ENCODE measurements around the gene MYO18B. TPM values are rescaled to one million over a fixed set of nuclear protein-coding genes. Genes with fewer than 3 reads are reported as not detected.

The MYO18B gene
- polyA plus RNA-seq, 3 donors = not detected

DNA sequence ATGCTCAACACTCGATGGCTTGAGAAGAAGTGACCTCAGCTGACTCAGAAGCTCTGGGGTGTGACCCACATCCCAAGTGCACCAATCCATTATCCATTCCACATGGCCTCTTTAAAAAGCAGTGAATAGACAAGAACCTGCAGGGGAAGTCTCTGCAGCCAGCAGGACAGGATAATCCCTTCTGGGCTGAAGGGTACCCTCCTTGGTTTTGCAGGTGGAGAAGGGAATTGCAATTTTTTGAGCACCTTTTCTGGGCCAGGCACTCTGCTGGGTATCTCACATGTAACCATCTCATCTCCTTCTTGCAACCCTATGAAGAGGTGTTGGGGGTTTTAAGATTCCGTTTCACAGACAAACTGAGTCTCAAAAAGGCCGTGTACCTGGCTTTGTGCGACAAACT, 76.6 kb downstream of the MYO18B start:
- H2AFZ ChIP-seq (ENCODE audit: insufficient read depth, low read depth, low read length, poor library complexity, severe bottlenecking) = no peak overlapping the region
- Mint-ChIP-seq H3K27ac (no peak overlapping the region), H3K4me1 (no peaks in the 10 kb centered on the region), H3K9me3 (peaks cover 0 to 7% (median 1%) of the 10 kb centered on the region in 7 donors), H3K27me3 (ENCODE audit: low read depth in 3 of 3) (peaks cover 4 to 11% (median 9%) of the 10 kb centered on the region in 3 donors), H3K4me3 (no peak overlapping the region), H3K36me3 (no peaks in the 10 kb centered on the region)
- peaks cover 0 to 2% of the 10 kb centered on the region in 2 donors for H3K27me3 ChIP-seq (ENCODE audit: control insufficient read depth in 2 of 2, insufficient read depth in 2 of 2, low read length in 2 of 2)
- TF ChIP-seq, protein P1, sequence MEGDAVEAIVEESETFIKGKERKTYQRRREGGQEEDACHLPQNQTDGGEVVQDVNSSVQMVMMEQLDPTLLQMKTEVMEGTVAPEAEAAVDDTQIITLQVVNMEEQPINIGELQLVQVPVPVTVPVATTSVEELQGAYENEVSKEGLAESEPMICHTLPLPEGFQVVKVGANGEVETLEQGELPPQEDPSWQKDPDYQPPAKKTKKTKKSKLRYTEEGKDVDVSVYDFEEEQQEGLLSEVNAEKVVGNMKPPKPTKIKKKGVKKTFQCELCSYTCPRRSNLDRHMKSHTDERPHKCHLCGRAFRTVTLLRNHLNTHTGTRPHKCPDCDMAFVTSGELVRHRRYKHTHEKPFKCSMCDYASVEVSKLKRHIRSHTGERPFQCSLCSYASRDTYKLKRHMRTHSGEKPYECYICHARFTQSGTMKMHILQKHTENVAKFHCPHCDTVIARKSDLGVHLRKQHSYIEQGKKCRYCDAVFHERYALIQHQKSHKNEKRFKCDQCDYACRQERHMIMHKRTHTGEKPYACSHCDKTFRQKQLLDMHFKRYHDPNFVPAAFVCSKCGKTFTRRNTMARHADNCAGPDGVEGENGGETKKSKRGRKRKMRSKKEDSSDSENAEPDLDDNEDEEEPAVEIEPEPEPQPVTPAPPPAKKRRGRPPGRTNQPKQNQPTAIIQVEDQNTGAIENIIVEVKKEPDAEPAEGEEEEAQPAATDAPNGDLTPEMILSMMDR (IDR thresholded peaks at IDR 0.05) = no peak
- H3K36me3 ChIP-seq (replicated peaks in 1 of 2; ENCODE audit: control insufficient read depth in 1 of 2, insufficient read depth in 2 of 2, low read length in 2 of 2) = no peaks in the 10 kb centered on the region
- no peaks in the 10 kb centered on the region for H3K4me1 ChIP-seq (ENCODE audit: control insufficient read depth in 1 of 2, insufficient read depth in 2 of 2, low read length in 2 of 2)
- 97% methylated on average over 3 of the region's 4 CpGs for WGBS (ENCODE audit: insufficient coverage)
- no peak overlapping the region for H3K4me3 ChIP-seq (replicated peaks in 1 of 3; ENCODE audit: low read depth in 2 of 3, low read length in 3 of 3)
- no peaks in the 10 kb centered on the region for H4K20me1 ChIP-seq (ENCODE audit: insufficient read depth, low read length)
- no peak for DNase-seq
- H3K9me3 ChIP-seq (replicated peaks in 1 of 2; ENCODE audit: control insufficient read depth in 1 of 2, insufficient read depth in 1 of 2, low read length in 2 of 2) = peaks cover 0 to 6% of the 10 kb centered on the region in 2 donors
- no peak overlapping the region for H3K4me2 ChIP-seq (replicated peaks; ENCODE audit: extremely low read depth, low read length, poor library complexity, severe bottlenecking)
- H3K79me2 ChIP-seq (ENCODE audit: insufficient read depth, low read length) = no peaks in the 10 kb centered on the region
- intact Hi-C loops (cut with micrococcal nuclease) = no loop called here
- H3K9ac ChIP-seq (ENCODE audit: insufficient read depth, low read length, poor library complexity, severe bottlenecking) = no peak overlapping the region
- no peak overlapping the region for H3K27ac ChIP-seq (ENCODE audit: low read depth in 1 of 2, low read length in 2 of 2)

DNA sequence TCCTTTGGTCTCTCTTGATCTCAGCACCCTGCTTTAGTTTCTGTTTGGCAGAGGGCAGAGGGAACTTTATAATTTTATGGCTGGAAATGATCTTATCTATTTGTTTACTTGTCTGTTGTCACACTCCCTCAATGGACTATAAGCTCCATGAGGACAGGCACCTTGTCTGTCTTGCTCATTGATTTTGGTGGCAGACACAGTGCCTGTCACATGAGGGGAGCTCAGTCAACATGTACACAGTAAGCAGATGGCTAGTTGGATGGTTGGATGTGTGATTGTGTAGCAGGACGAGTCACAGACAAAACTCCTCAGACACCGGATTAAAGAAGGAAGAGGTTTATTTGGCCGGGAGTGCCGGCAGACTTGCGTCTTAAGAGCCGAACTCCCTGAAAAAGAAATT, 80.4 kb downstream of the MYO18B start:
- Histone ChIP-seq H3K4me3 (replicated peaks in 1 of 3; ENCODE audit: low read depth in 2 of 3, low read length in 3 of 3) (no peak overlapping the region), H3K9ac (ENCODE audit: insufficient read depth, low read length, poor library complexity, severe bottlenecking) (no peak overlapping the region), H3K27me3 (ENCODE audit: control insufficient read depth in 2 of 2, insufficient read depth in 2 of 2, low read length in 2 of 2) (no peaks in the 10 kb centered on the region), H4K20me1 (ENCODE audit: insufficient read depth, low read length) (no peaks in the 10 kb centered on the region), H3K27ac (ENCODE audit: low read depth in 1 of 2, low read length in 2 of 2) (no peak overlapping the region), H3K79me2 (ENCODE audit: insufficient read depth, low read length) (no peaks in the 10 kb centered on the region), H3K4me1 (ENCODE audit: control insufficient read depth in 1 of 2, insufficient read depth in 2 of 2, low read length in 2 of 2) (no peaks in the 10 kb centered on the region), H2AFZ (ENCODE audit: insufficient read depth, low read depth, low read length, poor library complexity, severe bottlenecking) (no peak overlapping the region), H3K9me3 (replicated peaks in 1 of 2; ENCODE audit: control insufficient read depth in 1 of 2, insufficient read depth in 1 of 2, low read length in 2 of 2) (peaks cover 0 to 6% of the 10 kb centered on the region in 2 donors), H3K4me2 (replicated peaks; ENCODE audit: extremely low read depth, low read length, poor library complexity, severe bottlenecking) (no peak overlapping the region), H3K36me3 (replicated peaks in 1 of 2; ENCODE audit: control insufficient read depth in 1 of 2, insufficient read depth in 2 of 2, low read length in 2 of 2) (no peaks in the 10 kb centered on the region)
- Mint-ChIP-seq H3K36me3 (no peaks in the 10 kb centered on the region), H3K9me3 (peaks cover 0 to 7% (median 1%) of the 10 kb centered on the region in 7 donors), H3K4me1 (no peaks in the 10 kb centered on the region), H3K4me3 (no peak overlapping the region), H3K27me3 (ENCODE audit: low read depth in 3 of 3) (peaks cover 8 to 12% (median 9%) of the 10 kb centered on the region in 3 donors), H3K27ac (no peak overlapping the region)
- WGBS (ENCODE audit: insufficient coverage) = 90% methylated on average over 6 of the region's 6 CpGs
- TF ChIP-seq, protein P1 (IDR thresholded peaks at IDR 0.05) = no peak
- intact Hi-C loops (cut with micrococcal nuclease) = no loop called here
- DNase-seq = no peak
